ENCODE measurements around the gene RER1.

The RER1 gene

DNA sequence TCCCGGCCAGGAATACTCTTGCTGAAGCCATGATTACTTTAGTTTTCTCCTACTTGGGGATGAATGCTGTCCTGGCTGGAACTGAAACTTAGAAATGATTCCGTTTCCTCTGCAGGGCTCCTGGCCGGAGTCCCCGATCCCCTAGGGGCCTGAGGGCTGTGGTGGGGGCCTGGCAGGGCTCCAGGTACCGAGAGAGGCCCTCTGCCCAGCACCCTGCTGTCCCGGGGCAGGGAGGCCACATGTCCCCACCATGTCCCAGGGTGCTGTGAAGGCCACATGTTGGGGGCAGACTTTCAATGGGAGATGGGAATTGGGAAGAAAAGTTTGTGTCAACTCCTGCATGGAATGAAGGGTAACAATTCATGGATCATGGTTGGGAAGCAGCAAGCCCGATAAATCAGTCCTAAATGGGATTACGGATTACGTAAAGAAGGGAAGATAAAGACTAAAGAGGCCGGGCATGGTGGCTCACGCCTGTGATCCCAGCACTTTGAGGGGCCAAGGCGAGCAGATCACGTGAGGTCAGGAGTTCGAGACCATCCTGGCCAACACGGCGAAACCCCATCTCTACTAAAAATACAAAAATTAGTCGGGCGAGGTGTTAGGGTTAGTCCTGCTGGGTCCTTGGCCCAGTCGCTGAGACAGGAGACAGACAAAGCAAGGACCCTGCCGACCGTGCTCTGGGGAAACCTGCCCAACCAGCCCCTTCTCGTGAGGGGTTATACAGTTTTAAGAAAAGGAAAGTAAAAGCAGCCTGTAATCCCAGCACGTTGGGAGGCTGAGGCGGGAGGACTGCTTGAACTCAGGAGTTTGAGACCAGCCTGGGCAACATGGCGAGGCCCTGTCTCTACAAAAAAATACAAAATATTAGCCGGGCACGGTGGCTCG lies 37.8 kb upstream of the RER1 start:
- no peak for DNase-seq

DNA sequence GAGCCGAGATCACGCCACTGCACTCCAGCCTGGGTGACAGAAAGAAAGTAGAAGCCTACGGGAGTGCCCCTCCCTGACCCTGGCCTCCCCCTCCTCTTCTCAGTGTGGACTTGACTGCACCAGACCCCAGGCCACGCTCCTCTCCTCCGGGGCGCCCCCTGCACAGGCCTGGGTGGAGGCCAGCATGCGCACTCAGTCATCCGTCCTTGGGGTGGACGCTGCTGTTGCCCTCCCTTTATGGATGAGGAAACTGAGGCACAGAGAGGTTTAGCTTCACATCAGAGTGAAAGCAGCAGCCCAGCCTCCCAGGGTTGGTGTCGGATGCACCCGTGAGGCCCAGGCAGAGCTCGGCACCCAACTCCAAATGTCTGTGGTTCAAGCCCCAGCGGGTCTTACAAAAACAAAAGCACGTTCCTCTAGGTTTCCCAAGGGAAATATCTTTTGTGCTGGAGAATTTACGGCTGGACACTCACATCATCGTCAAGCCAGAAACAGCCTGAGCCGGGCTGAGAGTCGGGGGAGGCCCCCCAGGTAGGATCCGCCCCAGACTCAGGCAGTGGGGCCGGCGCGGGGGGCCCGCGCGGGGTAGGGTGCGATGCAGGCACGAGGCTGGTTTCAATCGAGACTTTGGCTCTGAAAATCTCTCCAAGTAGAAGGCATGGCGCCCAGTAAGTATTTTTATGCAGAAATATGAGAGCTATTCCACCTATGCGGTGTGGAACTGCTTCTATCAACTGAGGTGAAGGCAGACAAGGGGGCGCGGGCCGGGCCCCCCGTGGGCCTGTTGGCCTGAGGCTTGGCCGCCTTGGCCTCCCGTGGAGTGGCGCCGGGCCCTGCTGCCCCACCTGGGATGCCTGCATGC lies 36.9 kb upstream of the RER1 start:
- DNase-seq, result peak; percentile 63

DNA sequence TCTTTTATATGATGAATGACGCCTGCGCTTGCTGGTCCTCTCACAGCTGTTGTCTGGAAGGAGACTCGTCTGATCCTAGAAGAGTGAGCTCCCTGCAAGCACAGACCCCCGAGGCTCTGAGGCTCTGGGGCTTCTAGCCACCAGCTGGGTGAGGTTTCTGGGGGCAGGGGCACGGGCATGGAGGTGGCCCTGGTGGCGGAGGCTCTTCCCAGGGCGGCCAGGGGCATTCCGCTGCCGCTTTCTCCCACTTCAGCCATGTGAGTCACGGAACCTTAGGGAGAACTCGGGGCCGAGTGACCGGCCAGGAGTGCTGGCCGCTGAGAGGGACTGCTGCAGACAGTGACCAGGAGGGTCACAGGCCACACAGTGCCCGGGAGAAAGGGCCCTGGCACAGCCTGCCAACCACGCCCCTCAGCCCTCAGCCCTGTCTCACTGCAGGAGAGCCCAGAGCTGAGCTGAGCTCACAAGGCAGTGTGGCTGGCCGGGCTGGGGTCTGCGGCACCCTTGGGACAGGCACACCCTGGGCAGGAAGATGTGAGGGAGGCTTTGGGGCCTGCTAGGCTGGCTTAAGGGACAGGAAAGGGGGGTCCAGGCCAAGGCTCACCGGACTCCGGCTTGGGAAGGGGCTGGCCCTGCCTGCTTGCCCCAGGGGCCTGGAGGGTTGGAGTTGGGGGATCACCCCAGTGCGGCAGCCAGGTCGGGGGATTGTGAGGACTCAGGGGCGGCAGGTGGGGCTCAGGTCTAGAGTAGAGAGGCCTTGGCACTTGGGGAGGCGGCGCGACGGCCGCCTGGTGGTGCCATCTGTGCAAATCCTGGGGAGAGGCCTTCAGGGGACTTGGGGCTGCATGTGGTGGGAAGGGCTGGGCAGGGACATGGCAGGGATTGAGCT lies 36.0 kb upstream of the RER1 start:
- DNase-seq, result no peak

DNA sequence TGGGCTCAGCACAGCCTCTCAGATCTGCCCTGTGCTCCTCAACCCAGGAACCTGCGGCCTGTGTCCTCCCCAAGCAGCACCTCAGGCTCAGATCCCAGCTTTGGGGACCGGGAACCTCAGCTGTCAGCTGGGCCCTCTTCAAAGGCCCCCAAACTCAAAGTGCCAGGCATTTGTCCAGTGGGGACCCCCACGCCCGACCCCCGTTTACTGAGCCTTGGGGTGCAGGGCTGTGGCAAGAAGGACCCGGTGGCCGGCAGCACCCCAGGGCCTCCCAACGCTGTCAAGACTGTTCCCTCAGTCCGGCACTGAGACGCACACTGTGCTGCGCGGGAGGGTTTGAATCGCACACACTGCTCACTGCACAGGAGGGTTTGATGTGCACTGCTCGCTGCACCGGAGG lies 35.2 kb upstream of the RER1 start:
- DNase-seq, result no peak

DNA sequence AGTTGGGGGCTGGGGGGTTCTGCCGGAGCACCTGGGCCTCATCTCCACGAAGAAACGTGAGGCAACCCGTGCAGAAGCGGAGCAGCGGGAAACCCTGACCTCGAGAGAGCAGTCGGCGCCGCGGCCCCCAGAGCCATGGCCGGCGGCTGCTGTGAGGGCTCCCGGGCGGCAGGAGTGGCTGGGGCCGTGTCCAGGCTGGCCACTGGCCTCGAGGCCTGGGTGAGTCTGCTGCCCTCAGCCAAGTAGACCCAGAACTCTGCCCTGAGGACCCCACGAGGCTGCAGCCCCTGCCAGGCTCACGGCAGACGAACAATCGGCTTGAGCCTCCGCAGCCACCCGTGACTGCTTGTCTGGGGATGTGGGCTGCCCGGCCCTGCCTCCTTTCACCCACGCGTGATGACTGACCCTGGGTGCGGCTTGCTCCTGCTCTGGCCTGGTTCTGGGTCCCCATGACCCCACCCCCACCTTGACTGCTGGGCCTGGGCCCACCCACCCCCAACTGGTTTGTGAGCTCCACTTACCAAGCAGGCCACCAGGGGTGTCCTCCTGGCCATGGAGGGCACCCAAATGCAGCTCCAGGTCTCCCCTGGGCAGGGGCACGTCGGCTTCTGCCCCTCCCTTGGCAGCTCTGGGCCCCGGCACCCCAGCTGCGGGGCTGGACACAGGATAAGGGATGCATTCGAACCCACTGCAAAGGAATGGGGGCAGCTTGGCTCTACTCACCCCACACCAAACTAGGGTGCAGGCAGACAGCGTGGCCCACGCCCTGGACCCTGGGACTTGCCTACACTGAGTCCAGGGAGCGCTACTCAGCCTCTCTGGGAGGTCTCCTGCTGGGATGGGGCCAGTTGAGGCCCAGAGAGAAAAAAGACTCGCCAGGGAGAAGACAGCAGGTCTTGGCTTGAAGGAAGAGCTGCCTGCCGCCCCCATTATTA lies 34.5 kb upstream of the RER1 start:
- DNase-seq, result no peak

DNA sequence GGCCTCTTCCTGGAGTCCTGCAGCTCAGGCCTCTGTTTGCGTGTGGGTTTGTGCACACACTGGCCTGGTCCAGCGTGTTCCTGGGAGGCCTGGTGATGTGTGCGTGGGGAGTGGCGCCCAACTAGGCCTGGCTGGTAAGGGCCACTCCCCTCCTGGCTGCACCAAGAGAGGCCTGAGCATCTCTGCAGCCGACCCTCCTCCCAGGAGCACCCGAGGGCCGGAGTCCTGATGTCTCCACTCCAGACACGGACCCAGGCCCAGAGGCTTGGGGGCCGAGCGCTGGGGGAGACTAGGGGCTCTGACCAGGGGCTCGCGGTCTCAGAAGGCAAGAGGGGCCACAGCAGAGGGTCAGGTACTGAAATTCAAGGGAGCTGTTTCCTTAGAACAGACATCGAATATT lies 33.6 kb upstream of the RER1 start:
- no peak for DNase-seq

DNA sequence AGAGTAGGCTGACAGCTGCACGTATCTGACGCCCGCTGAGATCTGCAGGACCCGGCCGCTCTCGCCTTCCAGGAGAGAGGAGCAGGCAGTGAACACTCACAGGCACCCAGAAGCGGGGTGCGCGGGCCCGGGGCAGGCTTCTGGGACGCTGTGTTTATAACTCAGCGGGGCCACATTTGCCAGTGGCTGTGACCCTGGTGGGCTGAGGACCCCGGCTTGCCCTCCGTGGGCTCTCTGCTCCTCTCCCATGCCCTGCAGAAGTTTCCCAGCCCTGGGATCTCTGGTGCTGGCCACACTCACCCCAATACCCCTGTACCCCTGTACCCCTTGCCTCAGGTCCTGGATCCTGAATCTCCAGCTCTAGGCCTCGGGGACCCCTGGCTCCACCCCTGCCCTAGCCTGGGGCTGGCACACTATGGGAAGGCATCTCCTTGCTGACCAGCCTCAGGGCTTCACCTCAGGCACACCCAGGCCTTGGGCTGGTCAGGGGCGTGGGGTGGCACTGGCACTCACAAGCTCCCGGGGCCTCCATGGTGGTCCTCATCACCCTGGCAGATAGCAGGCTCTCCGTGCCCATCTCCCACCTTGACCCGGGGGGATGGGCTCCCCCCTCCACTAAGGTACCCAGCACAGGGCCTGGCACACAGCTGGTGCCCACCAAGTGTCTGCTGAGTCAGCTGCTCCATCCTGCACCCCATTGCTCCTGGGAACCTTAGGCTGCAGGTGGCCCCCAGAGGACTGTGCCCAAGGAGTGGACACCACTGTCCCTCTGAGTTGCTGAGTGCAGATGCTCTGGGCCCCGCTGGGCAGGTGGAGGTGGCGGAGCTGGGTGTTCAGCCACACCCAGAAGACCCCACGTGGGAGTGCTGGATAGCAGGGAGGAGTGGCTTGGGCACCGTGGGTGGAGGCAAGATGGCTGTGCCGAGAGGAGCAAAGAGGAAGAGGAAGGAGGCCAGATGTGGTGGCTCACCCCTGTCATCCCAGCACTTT lies 32.7 kb upstream of the RER1 start:
- no peak for DNase-seq

DNA sequence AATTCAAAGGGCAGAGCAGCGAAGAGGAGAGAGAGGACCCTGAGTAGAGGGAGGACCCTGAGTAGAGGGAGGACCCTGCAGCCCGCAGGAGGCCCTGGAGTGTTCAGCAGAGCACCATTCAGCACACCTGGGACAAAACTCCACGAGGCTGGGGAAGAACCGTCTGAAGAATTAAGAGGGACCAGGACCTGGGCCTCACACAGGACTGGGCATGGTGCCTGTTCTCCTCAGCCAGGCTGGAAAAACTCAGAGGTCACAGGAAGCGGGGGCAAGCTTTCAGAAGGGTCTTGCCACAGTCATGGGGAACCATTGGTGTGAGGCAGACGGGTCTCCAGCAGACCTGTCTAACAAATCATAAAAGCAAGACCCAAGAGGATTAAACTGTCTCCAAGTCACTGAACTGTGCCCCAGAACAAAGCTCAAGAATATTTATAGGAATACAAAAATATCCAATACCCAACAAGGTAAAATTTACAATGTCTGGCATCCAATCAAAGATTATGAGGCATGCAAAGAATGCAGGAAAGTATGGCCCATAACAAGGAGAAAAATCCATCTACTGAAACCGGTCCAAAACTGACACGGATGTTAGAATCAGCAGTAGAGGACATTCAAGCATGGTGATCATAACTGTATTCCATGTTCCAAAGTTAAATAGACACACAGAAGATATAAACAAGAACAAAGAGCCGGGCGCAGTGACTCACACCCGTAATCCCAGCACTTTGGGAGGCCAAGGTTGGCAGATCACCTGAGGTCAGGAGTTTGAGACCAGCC lies 30.9 kb upstream of the RER1 start:
- DNase-seq, result no peak

DNA sequence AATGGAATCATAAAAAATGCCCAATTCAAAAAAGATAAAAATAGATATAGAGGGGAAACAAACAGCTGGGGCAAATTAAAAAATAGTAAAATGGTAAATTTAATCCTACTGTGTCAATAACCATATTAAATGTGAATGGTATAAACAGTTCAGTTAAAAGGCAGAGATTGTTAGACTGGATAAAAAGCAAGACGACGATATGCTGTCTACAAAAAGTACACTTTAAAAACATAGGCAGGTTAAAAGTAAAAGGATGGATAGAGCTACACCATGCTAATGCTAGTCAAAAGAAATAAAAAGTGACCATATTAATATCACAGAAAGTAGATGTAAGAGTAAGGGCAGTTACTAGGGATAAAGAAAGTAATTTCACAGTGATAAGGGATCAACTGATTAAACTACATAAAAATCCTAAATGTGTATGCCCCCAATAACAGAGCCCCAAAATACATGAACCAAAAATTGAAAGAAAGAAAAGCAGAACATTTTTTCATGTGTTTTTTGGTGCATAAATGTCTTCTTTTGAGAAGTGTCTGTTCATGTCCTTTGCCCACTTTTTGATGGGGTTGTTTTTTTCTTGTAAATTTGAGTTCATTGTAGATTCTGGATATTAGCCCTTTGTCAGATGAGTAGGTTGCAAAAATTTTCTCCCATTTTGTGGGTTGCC lies 27.7 kb upstream of the RER1 start:
- DNase-seq, result no peak

DNA sequence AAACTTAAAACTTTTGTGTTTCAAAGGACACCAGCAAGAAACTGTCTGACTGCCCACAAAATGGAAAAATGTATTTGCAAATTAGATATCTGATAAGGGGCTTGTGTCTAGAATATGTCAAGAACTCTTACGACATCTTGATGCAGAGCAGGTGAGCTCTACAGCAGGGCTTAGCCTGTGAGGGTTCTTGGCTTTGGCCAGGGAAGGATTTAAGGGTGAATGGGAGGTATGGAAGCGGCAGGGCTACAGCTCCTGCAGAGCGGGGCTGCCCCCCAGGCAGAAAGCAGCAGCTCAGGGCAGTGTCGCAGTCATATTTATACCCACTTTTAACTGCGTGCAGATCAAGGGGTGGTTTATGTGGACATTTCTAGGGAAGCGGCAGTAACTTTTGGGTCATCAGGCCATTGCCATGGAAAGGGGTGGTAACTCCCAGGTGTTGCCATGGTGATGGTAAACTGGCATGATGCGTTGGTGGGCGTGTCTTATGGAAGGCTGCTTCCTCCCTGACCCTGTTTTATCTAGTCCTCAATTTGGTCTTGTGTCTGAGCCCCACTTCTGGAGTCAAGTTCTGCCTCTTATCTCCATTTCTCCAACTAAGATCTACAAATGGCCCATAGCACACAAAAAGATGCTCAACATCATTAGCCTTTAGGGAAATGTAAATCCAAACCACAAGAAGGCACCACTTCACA lies 23.4 kb upstream of the RER1 start:
- no peak for DNase-seq

DNA sequence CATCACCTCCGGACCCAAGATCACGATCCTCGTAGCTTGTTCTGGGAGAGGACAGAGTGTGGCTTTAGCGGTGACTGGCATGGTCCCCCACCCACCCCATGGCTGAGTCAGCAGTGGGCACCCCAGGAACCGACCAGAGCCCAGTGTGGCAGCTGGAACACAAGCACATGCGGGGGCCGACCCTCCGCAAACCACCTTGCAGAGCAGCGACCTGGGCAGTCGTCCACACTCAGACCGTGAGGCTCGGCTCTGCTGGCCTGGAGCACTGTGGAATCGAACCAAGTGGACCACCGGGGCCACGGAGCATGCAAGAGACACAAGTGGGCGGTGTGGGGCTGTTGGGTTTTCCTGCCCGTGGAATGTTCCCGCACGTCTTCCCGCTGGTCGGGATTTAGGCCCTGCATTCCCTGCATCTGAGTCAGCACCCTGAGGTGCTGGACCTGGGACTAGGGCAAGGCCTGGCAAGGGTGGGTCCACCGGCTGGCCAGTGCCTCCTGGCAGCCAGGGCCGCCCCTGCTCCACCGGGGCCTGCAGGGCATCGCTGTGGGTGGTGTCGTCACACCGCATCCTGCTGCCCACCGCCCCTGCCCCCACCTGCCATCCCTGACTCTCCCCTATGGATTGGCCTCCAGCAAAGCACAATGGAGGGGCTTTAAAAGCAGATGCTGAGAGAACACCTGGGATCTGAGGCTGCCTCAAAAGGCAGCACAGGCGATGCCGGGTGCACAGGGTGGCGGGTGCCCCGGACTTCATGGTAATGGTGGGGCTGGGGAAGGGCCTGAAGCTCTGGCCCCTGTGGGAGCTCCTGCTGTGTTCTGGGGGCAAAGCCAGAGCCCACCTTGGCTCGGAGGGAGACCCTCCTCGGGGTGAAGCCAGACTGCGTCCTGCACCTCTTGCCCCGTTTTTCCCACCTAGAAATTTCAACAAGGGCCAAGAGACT lies 18.8 kb upstream of the RER1 start:
- peak; percentile 16 for DNase-seq

DNA sequence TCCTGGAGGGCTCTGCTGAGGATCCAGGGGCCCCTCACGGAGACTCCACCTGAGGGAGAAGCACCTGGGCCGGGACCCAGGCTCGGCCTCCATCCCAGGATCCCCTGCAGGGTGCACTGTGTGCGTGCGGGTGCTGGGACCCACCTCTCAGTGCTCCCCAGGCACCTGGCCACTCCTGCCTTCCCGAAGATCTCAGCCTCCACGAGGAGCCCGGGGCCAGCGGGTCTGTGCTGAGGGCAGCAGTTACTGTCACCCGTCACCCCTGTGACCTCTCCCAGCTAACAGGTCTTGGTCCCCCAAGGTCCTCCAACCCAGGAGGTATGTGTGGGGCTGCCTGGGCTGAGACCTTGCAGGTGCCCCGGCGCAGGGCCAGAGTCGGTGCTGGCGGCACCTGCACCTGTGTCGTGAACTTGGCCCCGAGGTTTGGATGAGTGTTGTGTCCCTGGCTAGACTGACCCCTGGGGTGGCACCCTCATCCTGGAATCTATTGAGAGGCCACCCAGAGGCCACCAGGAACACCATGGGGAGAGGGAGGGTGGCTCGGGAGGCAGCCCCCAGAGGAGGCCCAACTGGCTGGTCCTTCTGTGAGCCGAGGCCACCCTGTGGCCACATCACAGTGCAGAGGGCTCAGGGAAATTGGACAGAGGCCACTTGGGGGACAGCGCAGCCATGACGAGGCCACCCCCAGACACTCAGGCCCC lies 17.9 kb upstream of the RER1 start:
- DNase-seq, result peak; percentile 14

DNA sequence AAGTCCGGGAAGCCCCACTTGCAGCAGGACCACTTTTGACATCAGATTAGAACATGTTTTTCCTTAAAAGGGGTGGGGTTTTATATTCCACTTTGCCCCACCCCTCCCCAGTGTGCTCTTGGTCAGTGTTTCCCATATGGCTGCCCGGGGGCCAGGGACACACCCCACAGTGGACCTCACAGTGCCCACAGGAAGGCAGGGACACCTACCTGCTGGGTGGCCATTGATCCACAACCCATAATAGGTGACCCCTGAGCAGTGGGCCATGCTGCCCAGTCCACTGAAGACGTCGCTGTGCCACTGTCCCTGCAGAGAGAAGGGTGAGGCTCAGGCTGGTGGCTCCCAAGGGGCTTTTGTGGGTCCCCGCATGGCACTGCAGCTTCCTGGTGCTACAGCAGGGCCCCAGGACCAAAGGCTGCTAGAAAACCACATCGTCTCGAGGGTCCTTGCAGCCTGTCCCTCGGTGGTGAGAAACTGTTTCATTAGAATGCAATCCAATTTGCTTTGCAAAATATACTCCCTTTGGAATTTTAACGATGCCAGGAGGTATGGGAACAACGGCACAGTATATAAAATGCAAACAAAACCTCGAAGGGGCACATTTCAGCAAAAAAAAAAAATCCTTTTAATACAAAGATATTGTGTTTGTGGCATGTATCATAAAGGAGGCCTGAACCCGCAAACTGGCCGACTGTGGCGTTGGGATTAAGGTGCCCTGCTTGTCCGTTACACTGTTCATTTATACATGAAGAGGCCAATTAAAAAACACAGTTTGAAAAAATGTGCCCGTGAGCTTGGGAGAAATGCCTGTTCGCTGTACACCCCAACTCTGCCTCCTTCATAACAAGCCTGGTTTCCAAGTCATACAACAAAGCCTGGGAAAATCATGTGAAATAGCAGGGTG lies 17.1 kb upstream of the RER1 start:
- DNase-seq, result peak; percentile 15

DNA sequence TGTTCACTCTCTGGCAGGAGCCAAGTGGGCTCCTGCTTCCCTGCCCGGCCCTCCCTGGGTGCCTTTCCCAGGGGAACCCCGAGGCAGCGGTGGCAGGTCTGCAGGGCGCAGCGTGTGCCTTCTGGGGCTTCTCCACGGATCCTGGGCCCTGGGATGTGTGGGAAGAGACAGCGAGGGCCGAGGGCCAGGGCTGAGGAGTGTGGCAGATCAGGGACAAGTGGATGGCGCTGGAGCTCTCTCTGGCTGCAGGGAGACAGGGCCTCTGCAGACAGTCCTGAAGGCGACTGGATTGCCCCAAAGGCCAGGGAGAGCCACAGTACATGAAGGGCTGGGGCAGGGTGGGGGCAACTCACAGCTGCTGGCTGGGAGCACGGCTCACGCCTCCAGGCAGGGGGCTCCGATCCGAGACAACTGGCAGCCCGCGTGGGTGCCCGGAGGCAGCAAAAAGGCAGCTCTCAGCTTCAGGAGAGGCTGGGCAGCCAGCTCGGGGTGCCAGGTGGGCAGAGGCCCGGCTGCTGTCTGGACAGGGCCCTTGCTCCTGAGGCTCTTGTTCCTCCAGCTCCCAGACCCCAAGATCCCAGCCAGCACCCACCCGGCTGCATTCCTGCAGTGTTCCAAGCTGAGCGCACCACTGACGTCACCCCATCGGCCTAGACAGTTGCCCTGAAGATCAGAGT lies 16.3 kb upstream of the RER1 start:
- DNase-seq, result peak; percentile 17

DNA sequence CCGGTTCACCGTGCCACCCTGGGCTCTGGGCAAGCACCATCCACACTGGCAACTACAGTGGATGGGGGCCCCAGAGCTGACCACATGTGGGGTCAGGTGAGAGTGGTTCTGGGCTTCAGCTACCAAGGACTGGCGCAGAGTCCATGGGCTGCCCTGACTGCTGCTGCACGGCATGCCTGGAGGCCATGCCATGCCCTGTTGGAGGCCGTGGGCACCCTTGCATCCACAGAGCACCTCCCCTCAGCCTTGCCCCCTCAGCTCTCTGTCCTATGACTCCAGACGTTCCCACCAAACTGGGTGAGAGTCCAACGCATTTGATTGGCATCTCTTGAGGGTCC lies 15.7 kb upstream of the RER1 start:
- peak; percentile 18 for DNase-seq

All from right hindlimb (tissue), 1 donor.